NCI-H1092 treated with DMSO at 0.1 percent for 48 hours (cell line): ENCODE results near the gene AHNAK.
A peak's percentile ranks its signal among the peaks of the same experiment; 100 is the strongest.
"Not testable (repeated sequence)": the region's sequence is repeated elsewhere in the genome, so short reads cannot be mapped to it uniquely, and the experiment has no call there.

Experiments used
- DNase-seq: peaks from one replicate; lab custom pipeline; 2025; lab: John Stamatoyannopoulos, UW

Gene AHNAK

DNA sequence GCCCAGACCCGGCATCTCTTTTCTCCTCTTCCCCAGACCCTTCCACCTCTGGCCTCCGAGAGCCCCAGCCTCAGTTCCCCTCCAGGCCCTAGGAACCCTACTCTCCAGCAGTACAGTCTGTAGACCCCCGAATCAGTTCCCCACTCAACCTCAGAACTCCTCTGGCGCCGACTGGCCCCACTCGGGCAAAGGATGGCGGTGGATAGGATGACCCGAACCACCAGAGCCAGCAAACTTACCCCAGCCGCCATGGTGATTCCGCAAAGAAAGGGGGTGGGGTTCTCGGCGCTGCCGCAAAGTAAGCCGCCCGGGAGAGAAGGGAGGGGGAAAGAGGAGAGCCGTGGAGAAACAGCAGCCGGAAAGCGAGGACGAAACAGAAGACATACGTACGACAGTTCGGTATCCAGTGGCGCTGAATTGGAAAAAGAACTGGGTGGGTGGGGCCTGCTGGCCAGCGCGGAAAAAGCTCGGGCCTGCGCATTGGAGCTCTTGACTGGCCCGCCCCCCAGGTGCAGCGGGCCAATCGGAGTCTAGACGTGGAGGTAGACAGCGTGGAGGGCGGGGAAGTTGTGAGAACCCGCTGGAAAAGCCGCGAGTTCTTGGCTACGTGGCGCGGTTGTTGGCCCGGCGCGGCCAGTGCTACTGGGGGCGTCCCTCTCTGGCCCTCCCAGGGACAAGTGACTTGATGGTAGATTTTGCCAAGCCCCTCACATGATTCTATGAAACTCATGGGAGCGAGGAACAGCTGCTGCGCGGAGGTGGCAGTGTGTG is 27.2 kb upstream of the AHNAK start, which contains the start of gene EEF1G:
TSS of gene EEF1G (minus strand) at position 300 of the 771 bp plus-strand sequence. CDS start at position 251, 49 bp downstream.
- peak; percentile 100 for DNase-seq

DNA sequence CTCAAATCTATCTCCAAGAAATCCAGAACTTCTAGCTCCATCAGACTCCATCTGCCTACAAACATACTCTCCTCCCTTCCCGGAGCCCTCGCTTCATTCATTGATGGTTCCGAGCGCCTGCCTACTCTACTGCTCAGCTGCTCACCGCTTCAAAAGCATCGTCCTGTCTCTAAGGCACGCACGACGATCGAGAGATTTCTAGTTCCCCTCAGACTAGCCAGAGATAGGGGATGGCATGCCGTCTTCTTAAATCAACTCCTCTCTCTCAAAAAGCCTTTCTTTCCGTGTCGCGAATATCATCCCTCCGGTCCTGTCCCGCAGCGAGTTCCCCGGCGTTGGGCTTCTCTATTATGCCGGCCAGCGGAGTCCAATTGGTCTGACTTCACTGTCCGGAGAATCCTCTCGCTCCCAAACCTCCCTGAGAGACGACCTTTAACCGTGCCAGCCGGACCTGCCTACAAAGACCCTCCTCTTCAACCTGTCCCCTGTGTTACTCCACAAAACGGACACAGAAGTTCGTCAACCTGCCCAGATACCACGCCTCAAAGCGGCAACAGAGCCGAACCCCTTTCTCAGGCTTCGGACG is 26.5 kb upstream of the AHNAK start:
- peak; percentile 47 for DNase-seq

DNA sequence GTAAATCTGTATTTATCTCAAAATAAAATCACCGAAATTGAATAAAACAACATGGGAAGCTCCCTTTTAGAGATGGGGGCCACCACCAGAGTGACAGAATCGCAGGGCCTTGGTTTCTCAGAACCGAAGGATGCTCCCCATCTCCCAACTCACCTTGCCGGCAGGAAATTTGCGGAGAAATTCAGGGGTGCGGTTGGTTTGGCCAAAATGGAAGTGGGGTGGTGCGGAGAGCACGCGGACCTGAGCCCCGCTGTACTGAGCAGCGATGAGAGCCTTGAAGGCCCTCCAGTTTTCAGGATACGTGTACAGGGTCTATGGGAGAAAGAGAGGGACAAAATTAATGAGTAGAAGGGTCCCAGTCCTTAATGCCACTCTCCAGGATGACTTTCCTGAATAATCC is 25.8 kb upstream of the AHNAK start:
- DNase-seq = no peak

DNA sequence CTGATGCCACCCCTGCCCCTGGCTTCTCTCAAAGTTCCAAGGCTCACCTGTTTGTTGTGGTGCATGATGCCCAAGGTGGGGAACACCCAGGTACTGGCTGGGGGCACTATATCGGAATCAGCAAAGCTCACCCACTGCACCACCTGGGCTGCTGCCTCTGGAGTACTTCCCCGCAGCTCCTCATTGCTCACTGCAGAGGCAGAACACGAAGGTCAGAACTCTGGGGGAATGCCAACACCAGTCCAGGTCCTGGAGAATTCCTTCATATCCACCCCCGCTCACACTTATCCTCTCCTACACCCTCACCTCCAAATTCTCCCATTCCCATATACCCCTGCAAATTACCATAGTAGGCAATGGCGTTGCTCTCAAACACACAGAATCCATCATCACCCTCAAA is 24.9 kb upstream of the AHNAK start:
- not testable (repeated sequence) for DNase-seq

DNA sequence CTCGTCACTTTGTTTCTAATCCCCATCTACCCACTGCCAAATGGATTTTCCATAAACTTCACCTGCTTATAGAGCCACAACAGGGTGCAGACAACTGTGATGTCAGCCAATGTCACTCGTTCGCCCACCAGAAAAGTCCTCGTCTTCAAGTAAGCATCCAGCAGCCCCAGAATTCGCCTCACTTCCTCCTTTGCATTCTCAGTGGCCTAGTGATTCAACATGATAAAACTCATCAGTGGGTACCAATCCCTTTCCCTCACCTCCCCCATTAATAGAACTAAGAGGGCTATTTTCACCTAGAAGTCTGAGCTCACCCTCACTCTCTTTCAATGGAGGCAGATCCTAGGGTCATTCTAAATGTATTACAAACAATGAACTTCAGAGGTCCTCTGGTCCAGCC is 24.3 kb upstream of the AHNAK start:
- DNase-seq = not testable (repeated sequence)

DNA sequence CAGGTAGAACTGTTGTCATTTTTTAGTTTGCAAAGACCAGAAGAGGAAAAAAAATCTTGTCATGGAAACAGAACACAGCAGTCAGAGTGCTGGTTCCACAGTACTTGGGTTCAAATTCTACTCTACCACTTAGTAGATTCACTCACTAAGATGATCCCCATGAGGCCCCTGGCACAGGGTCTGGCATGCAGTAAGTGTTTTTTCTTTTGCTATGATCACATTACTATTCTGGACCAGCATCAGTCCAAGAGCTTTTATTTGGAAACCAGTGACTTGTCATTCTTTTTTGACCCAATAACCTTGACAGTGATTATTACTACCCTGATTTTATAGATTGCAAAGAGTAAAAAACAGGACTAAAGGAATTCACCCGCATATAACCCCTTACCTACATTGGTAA is 23.0 kb upstream of the AHNAK start:
- DNase-seq = no peak

GRCh38 chr11:62567018-62567633 is 20.5 kb upstream of the AHNAK start:
- DNase-seq = no peak

DNA sequence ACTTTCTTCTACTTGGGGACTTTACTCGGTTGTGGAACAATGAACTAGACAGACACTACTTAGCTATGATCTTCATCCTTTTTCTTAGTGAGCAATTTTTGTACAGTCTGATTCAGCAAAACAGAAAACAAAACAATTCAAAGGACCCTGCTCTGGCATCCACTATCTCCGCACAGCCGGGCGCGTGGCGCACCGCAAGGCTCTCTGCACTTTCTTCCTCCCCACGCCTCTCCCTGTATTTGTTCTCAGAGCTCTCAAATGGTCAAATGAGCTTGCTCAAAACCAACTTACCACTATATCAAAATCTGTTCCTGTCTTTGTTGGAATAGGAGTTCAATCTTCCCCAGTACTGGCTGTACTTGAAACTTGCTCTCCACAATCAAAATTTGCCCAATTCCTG is 19.6 kb upstream of the AHNAK start:
- DNase-seq = no peak

- DNase-seq = no peak
These were observed 18.6 kb upstream of the AHNAK start for GRCh38 chr11:62565100-62565802.

GRCh38 chr11:62561677-62562230 is 15.1 kb upstream of the AHNAK start:
- not testable (repeated sequence) for DNase-seq

DNA sequence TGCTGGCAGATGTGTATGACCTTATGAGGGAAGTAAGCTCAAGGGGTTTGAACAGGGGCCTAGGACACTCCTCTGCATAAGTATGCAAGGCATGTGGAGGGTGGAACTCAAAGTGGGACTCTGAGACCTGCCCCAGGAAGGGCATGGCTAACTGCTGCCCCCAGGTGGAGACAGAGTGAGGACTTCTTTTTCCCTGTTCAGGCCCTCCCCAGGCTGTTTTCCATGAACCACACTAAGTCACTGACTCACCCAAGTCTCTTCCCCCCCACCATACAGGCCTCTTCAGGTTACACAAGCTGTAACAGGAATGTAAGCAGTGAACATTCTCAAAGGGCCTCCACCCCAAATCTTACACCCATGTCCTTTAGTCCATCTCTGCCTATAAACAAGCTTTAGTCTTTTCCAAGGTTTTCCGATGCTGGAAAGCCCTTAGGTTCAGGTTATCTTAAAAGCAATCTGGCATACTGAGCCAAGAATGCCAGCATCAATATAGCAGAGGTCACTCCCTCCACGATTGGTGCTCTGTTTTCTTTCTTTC is 14.0 kb upstream of the AHNAK start:
- no peak for DNase-seq

GRCh38 chr11:62559626-62560025 is 13.0 kb upstream of the AHNAK start:
- DNase-seq = not testable (repeated sequence)

DNA sequence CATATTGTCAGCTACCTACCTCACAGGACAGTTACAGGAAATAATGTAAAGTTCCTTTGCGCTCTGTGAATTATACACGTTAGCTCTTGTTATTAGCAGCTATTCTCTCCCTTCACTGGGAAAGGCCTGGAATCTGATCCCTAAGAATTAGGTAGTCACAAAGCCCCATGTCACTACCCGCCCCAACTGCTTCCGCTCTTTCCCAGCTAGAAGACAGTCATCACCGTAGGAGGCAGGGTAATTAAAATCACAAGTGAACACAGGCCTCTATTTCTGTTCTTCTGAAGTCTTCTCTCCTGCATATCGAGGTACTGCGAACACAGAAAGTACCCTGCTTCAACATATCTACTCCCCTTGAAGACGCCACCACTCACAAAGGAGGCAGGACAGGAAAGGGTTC is 12.6 kb upstream of the AHNAK start:
- DNase-seq = no peak

- no peak for DNase-seq
These were observed 12.1 kb upstream of the AHNAK start for GRCh38 chr11:62558669-62559068.

- no peak for DNase-seq
These were observed 10.4 kb upstream of the AHNAK start for GRCh38 chr11:62556875-62557631.

- DNase-seq = no peak
These were observed 9.7 kb upstream of the AHNAK start for GRCh38 chr11:62556108-62556874.

GRCh38 chr11:62555464-62556107 is 9.0 kb upstream of the AHNAK start:
- no peak for DNase-seq

DNA sequence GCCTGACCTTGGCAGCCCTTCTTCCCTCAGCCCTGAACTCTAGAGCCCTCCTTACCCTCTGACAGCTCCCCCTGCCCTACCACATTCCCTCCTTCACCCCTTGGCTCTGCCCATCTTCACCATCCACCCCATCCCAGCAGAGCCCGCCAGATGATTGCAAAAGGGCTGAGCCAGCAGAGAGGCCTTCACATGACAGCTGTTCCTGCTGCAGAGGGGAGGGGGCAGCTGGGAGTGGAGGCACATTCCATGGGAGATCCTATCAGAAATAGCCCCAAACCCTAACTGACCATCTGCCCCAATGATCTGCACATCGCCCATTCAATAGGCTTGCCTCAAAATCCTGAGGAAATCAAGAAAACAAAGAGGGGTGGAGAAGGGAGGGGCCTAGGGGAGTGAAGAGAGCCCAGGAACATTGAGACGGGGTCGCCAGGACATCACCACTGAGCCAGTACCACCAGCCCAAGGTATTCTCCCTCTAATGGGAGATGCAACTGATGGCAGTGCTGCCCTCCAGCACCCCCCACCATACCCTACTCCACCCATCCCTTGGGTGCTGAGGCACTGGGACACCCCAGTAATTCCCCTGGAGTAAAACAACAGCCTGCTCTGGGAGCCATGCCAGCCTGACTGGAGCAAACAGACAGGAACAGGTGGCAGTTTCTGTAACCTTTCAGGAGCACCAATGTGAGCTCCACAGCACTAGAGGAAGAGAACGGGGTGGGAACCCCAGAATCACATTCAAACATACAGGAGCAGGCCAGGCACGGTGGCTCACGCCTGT is 8.0 kb upstream of the AHNAK start:
- no peak for DNase-seq

GRCh38 chr11:62553839-62554361 is 7.3 kb upstream of the AHNAK start:
- no peak for DNase-seq
